Measurements from ENCODE around the gene PAPSS1.
"Not testable (repeated sequence)": the region's sequence is repeated elsewhere in the genome, so short reads cannot be mapped to it uniquely, and the experiment has no call there.

Gene PAPSS1

GRCh38 chr4:107689912-107690587 is 30.0 kb downstream of the PAPSS1 start:
- no peak for DNase-seq (ENCODE audit: low read depth in 2 of 2)

- no peak for DNase-seq (ENCODE audit: low read depth in 2 of 2)
Observed at GRCh38 chr4:107688421-107688820, 31.6 kb downstream of the PAPSS1 start.

GRCh38 chr4:107685740-107686139 is 34.3 kb downstream of the PAPSS1 start:
- no peak for DNase-seq (ENCODE audit: low read depth in 2 of 2)

- DNase-seq (ENCODE audit: low read depth in 2 of 2): no peak
Observed at GRCh38 chr4:107683873-107684272, 36.2 kb downstream of the PAPSS1 start.

GRCh38 chr4:107682306-107682705 is 37.7 kb downstream of the PAPSS1 start:
- DNase-seq (ENCODE audit: low read depth in 2 of 2): no peak

GRCh38 chr4:107669068-107669467 is 51.0 kb downstream of the PAPSS1 start:
- no peak for DNase-seq (ENCODE audit: low read depth in 2 of 2)

GRCh38 chr4:107666134-107666533 is 53.9 kb downstream of the PAPSS1 start:
- no peak for DNase-seq (ENCODE audit: low read depth in 2 of 2)

GRCh38 chr4:107665001-107665400 is 55.0 kb downstream of the PAPSS1 start:
- no peak for DNase-seq (ENCODE audit: low read depth in 2 of 2)

GRCh38 chr4:107658400-107659336 is 61.4 kb downstream of the PAPSS1 start:
- no peak for DNase-seq (ENCODE audit: low read depth in 2 of 2)

GRCh38 chr4:107655289-107655688 is 64.7 kb downstream of the PAPSS1 start:
- no peak for DNase-seq (ENCODE audit: low read depth in 2 of 2)

GRCh38 chr4:107654694-107655093 is 65.3 kb downstream of the PAPSS1 start:
- DNase-seq (ENCODE audit: low read depth in 2 of 2): no peak

- DNase-seq (ENCODE audit: low read depth in 2 of 2): not testable (repeated sequence)
Observed at GRCh38 chr4:107651408-107651807, 68.6 kb downstream of the PAPSS1 start.

- DNase-seq (ENCODE audit: low read depth in 2 of 2): no peak
Observed at GRCh38 chr4:107650251-107650650, 69.8 kb downstream of the PAPSS1 start.

GRCh38 chr4:107648178-107648991 is 71.6 kb downstream of the PAPSS1 start:
- DNase-seq (ENCODE audit: low read depth in 2 of 2): no peak

- DNase-seq (ENCODE audit: low read depth in 2 of 2): no peak
Observed at GRCh38 chr4:107647591-107647990, 72.4 kb downstream of the PAPSS1 start.

GRCh38 chr4:107645604-107646003 is 74.4 kb downstream of the PAPSS1 start:
- no peak for DNase-seq (ENCODE audit: low read depth in 2 of 2)

GRCh38 chr4:107643021-107643420 is 77.0 kb downstream of the PAPSS1 start:
- no peak for DNase-seq (ENCODE audit: low read depth in 2 of 2)

- no peak for DNase-seq (ENCODE audit: low read depth in 2 of 2)
Observed at GRCh38 chr4:107640878-107641277, 79.2 kb downstream of the PAPSS1 start.

GRCh38 chr4:107640197-107640596 is 79.8 kb downstream of the PAPSS1 start:
- no peak for DNase-seq (ENCODE audit: low read depth in 2 of 2)

- no peak for DNase-seq (ENCODE audit: low read depth in 2 of 2)
Observed at GRCh38 chr4:107635735-107636134, 84.3 kb downstream of the PAPSS1 start.

GRCh38 chr4:107631560-107631959 is 88.5 kb downstream of the PAPSS1 start:
- DNase-seq (ENCODE audit: low read depth in 2 of 2): no peak

- no peak for DNase-seq (ENCODE audit: low read depth in 2 of 2)
Observed at GRCh38 chr4:107630185-107630705, 89.8 kb downstream of the PAPSS1 start.
